SK-N-SH (cell line): Measurements from ENCODE around the gene FRMD6.

Source experiments
- ELF1 ChIP-seq: IDR thresholded peaks from 2 replicates; pipeline ENCODE4 v1.4.0; 2012
- MXI1 ChIP-seq: IDR thresholded peaks from 2 replicates; pipeline ENCODE4 v1.6.1; 2012; ENCODE audit warnings: mild to moderate bottlenecking, low read depth, low read length, improper control_type of control experiment
- POLR2AphosphoS5 ChIP-seq: IDR thresholded peaks from 2 replicates; pipeline ENCODE4 v1.6.1; 2012; ENCODE audit warnings: low read depth, low read length

DNA sequence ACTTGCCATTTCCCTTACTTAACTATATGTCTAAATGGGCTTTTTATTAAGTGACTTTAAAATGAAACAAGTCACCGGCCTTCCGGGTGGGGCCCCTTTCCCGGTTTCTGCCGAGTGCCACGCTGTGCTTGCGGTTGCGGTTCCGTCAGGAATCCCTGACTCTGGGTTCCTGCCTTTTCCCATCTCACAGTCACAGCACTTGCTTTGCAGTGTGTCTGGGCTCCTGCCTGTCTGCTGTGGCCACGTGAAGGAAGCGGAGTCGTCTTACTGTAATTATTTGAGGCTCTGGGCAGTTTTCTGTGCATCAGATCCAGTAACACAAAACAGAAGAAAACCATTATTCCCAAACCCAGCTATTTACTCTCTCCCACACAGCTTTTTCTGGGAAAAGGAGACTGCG, 44.0 kb upstream of the FRMD6 start:
- no peak for TF ChIP-seq POLR2AphosphoS5
- TF ChIP-seq ELF1 = no peak
- no peak for TF ChIP-seq MXI1
